HepG2 (cell line): ENCODE results near the gene NOP9. TPM values are rescaled to one million over a fixed set of nuclear protein-coding genes. Genes with fewer than 3 reads are reported as not detected.

Source experiments
- HHEX ChIP-seq: IDR thresholded peaks from 2 replicates; pipeline ENCODE4 v1.6.1; 2016; ENCODE audit warnings: control low read depth
- HMG20A ChIP-seq: IDR thresholded peaks from 2 replicates; pipeline ENCODE4 v1.6.1; 2016; ENCODE audit warnings: borderline replicate concordance
- HOXD1 ChIP-seq: sonication (generic); formaldehyde crosslinking; IDR thresholded peaks from 2 replicates; pipeline ENCODE4 v1.5.0; 2020; ENCODE audit warnings: missing genetic modification reagents
- THYN1 ChIP-seq: sonication (generic); formaldehyde crosslinking; IDR thresholded peaks from 2 replicates; pipeline ENCODE4 v1.8.1; 2023; ENCODE audit warnings: low read depth, mild to moderate bottlenecking, moderate library complexity, missing genetic modification reagents, borderline replicate concordance
- ZNF225 ChIP-seq: sonication (generic); formaldehyde crosslinking; IDR thresholded peaks from 2 replicates; pipeline ENCODE4 v1.4.0; 2020; ENCODE audit warnings: mild to moderate bottlenecking, missing genetic modification reagents
- ZNF264 ChIP-seq: sonication (generic); formaldehyde crosslinking; IDR thresholded peaks from 2 replicates; pipeline ENCODE4 v1.4.0; 2020; ENCODE audit warnings: missing genetic modification reagents
- ZNF33B ChIP-seq: sonication (generic); formaldehyde crosslinking; IDR thresholded peaks from 2 replicates; pipeline ENCODE4 v1.5.1; 2020; ENCODE audit warnings: mild to moderate bottlenecking, missing genetic modification reagents
- ZNF44 ChIP-seq: sonication (generic); formaldehyde crosslinking; IDR thresholded peaks from 2 replicates; pipeline ENCODE4 v1.5.1; 2020; ENCODE audit warnings: mild to moderate bottlenecking, missing genetic modification reagents
- ZNF546 ChIP-seq: sonication (generic); formaldehyde crosslinking; conservative IDR thresholded peaks from 2 replicates; pipeline ENCODE4 v1.8.1; 2023; ENCODE audit warnings: mild to moderate bottlenecking, missing genetic modification reagents
- ZNF768 ChIP-seq: sonication (generic); formaldehyde crosslinking; IDR thresholded peaks from 2 replicates; pipeline ENCODE4 v1.4.0; 2020; ENCODE audit warnings: missing genetic modification reagents
- ZNF790 ChIP-seq: sonication (generic); formaldehyde crosslinking; IDR thresholded peaks from 2 replicates; pipeline ENCODE4 v1.8.0; 2022; ENCODE audit warnings: missing genetic modification reagents, mild to moderate bottlenecking, borderline replicate concordance
- ZNF891 ChIP-seq: sonication (generic); formaldehyde crosslinking; IDR thresholded peaks from 2 replicates; pipeline ENCODE4 v1.5.0; 2020; ENCODE audit warnings: mild to moderate bottlenecking, missing genetic modification reagents
- polyA plus RNA-seq, 8 experiments: library from polyadenylated mRNA; depleted of rRNA in 3 of 8; stranded (reverse) in 7 of 8; unstranded in 1 of 8; fragments of >200 nt; fragmentation: Illumina TruSeq in 4 of 8; extraction: Trizol in 4 of 8; gene quantifications; 2 replicates each; pipeline versions ENCODE4 v1.2.1 to v1.2.3, GENCODE V29; 2011 to 2016; ENCODE audit warnings: low read depth in 4 of 8, missing spikeins in 1 of 8, mixed read lengths in 1 of 8; ENCODE audit not compliant: insufficient read depth in 1 of 8
- total RNA-seq, 5 experiments: library from RNA; depleted of rRNA; stranded (reverse); fragments of >200 nt; fragmentation: Illumina TruSeq; extraction: Trizol; gene quantifications; 2 replicates each; pipeline ENCODE4 v1.2.3, GENCODE V29; 2016; ENCODE audit warnings: low read depth in 1 of 5
- TF ChIP-seq, protein P1 (sequence below): sonication (generic); formaldehyde crosslinking; IDR thresholded peaks from 2 replicates; pipeline ENCODE4 v1.4.0; 2020; ENCODE audit warnings: missing genetic modification reagents
- TF ChIP-seq, protein P2 (sequence below): sonication (generic); formaldehyde crosslinking; IDR thresholded peaks from 2 replicates; pipeline ENCODE4 v1.8.0; 2022; ENCODE audit warnings: low read depth, missing genetic modification reagents
- TF ChIP-seq, protein P3 (sequence below): fragments of 450-650 bp; IDR thresholded peaks from 2 replicates; pipeline ENCODE4 v1.6.1; 2017; ENCODE audit warnings: mild to moderate bottlenecking
- TF ChIP-seq, protein P4 (sequence below): sonication (generic); formaldehyde crosslinking; IDR thresholded peaks from 2 replicates; pipeline ENCODE4 v1.4.0; 2020; ENCODE audit warnings: missing genetic modification reagents, borderline replicate concordance
- TF ChIP-seq, protein P5 (sequence below): sonication (generic); formaldehyde crosslinking; IDR thresholded peaks from 2 replicates; pipeline ENCODE4 v1.4.0; 2020; ENCODE audit warnings: missing genetic modification reagents, borderline replicate concordance

NOP9 gene
- total and polyA plus RNA-seq, 2 of the 13 experiments (the other 11 are each of a cell fraction or from before 2014, with no cell fraction given) = 24.5 to 61.6 TPM

DNA sequence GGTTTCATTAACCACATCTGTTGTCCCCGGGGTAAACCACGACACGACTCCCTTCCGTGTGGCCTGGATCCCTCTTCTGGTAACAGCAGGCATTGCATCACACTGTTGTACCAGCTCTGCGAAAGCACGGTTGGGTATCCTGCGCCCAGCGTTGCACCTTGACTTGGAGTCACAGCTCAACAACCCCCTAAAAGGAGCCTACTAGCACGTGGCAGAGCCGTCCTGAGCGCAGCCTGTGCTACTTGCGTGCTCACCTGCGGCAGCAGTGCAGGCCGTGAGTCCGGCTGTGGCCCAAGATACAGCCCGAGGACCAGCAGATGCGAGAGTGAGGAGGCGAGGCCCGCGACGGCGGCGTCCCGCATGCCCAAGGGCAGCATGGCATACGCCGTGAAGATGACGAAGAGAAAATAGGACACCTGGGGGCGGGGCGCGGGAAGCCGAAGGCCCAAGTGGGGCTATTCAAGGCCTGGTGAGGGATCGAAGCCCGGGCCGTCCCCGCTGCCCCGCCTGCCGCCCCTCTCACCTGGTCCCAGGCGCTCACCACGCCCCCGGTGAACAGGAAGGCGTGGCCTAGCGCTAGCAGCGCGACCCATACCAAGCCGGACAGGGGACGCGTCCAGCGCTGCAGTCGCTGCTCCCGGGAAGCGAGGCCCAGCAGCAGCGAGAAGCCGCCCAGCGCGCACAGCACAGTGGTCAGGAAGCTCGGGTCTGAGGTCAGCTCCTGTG, 32.8 kb downstream of the NOP9 start (continued):
- TF ChIP-seq, protein P1, sequence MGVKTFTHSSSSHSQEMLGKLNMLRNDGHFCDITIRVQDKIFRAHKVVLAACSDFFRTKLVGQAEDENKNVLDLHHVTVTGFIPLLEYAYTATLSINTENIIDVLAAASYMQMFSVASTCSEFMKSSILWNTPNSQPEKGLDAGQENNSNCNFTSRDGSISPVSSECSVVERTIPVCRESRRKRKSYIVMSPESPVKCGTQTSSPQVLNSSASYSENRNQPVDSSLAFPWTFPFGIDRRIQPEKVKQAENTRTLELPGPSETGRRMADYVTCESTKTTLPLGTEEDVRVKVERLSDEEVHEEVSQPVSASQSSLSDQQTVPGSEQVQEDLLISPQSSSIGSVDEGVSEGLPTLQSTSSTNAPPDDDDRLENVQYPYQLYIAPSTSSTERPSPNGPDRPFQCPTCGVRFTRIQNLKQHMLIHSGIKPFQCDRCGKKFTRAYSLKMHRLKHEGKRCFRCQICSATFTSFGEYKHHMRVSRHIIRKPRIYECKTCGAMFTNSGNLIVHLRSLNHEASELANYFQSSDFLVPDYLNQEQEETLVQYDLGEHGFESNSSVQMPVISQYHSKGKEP (CRISPR knock-in tag) = 0 out of 2 replicates have a peak, but pooled peaks have one; percentile 56
- TF ChIP-seq ZNF790 (CRISPR knock-in tag) (peak; percentile 17; the same call in 1 of the 2 replicates), HMG20A (no peak), ZNF44 (no peak; the same call in 1 of the 2 replicates), ZNF768 (CRISPR knock-in tag) (peak; percentile 95), THYN1 (CRISPR knock-in tag) (no peak), HHEX (CRISPR knock-in tag) (no peak), ZNF264 (no peak), HOXD1 (CRISPR knock-in tag) (no peak; the same call in 1 of the 2 replicates), ZNF546 (CRISPR knock-in tag) (peak; percentile 94), ZNF891 (CRISPR knock-in tag) (no peak; the same call in 1 of the 2 replicates), ZNF225 (CRISPR knock-in tag) (peak; percentile 100), ZNF33B (CRISPR knock-in tag) (peak; percentile 95; the same call in 1 of the 2 replicates)
- TF ChIP-seq, protein P2, sequence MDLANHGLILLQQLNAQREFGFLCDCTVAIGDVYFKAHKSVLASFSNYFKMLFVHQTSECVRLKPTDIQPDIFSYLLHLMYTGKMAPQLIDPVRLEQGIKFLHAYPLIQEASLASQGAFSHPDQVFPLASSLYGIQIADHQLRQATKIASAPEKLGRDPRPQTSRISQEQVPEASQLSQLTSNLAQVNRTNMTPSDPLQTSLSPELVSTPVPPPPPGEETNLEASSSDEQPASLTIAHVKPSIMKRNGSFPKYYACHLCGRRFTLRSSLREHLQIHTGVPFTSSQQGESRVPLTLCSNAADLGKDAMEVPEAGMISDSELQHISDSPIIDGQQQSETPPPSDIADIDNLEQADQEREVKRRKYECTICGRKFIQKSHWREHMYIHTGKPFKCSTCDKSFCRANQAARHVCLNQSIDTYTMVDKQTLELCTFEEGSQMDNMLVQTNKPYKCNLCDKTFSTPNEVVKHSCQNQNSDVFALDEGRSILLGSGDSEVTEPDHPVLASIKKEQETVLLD (CRISPR knock-in tag) = peak; percentile 93
- TF ChIP-seq, protein P3, sequence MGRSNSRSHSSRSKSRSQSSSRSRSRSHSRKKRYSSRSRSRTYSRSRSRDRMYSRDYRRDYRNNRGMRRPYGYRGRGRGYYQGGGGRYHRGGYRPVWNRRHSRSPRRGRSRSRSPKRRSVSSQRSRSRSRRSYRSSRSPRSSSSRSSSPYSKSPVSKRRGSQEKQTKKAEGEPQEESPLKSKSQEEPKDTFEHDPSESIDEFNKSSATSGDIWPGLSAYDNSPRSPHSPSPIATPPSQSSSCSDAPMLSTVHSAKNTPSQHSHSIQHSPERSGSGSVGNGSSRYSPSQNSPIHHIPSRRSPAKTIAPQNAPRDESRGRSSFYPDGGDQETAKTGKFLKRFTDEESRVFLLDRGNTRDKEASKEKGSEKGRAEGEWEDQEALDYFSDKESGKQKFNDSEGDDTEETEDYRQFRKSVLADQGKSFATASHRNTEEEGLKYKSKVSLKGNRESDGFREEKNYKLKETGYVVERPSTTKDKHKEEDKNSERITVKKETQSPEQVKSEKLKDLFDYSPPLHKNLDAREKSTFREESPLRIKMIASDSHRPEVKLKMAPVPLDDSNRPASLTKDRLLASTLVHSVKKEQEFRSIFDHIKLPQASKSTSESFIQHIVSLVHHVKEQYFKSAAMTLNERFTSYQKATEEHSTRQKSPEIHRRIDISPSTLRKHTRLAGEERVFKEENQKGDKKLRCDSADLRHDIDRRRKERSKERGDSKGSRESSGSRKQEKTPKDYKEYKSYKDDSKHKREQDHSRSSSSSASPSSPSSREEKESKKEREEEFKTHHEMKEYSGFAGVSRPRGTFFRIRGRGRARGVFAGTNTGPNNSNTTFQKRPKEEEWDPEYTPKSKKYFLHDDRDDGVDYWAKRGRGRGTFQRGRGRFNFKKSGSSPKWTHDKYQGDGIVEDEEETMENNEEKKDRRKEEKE = no peak
- TF ChIP-seq, protein P4, sequence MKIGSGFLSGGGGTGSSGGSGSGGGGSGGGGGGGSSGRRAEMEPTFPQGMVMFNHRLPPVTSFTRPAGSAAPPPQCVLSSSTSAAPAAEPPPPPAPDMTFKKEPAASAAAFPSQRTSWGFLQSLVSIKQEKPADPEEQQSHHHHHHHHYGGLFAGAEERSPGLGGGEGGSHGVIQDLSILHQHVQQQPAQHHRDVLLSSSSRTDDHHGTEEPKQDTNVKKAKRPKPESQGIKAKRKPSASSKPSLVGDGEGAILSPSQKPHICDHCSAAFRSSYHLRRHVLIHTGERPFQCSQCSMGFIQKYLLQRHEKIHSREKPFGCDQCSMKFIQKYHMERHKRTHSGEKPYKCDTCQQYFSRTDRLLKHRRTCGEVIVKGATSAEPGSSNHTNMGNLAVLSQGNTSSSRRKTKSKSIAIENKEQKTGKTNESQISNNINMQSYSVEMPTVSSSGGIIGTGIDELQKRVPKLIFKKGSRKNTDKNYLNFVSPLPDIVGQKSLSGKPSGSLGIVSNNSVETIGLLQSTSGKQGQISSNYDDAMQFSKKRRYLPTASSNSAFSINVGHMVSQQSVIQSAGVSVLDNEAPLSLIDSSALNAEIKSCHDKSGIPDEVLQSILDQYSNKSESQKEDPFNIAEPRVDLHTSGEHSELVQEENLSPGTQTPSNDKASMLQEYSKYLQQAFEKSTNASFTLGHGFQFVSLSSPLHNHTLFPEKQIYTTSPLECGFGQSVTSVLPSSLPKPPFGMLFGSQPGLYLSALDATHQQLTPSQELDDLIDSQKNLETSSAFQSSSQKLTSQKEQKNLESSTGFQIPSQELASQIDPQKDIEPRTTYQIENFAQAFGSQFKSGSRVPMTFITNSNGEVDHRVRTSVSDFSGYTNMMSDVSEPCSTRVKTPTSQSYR (CRISPR knock-in tag) = peak; percentile 55
- TF ChIP-seq, protein P5, sequence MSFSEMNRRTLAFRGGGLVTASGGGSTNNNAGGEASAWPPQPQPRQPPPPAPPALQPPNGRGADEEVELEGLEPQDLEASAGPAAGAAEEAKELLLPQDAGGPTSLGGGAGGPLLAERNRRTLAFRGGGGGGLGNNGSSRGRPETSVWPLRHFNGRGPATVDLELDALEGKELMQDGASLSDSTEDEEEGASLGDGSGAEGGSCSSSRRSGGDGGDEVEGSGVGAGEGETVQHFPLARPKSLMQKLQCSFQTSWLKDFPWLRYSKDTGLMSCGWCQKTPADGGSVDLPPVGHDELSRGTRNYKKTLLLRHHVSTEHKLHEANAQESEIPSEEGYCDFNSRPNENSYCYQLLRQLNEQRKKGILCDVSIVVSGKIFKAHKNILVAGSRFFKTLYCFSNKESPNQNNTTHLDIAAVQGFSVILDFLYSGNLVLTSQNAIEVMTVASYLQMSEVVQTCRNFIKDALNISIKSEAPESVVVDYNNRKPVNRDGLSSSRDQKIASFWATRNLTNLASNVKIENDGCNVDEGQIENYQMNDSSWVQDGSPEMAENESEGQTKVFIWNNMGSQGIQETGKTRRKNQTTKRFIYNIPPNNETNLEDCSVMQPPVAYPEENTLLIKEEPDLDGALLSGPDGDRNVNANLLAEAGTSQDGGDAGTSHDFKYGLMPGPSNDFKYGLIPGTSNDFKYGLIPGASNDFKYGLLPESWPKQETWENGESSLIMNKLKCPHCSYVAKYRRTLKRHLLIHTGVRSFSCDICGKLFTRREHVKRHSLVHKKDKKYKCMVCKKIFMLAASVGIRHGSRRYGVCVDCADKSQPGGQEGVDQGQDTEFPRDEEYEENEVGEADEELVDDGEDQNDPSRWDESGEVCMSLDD (CRISPR knock-in tag) = no peak
